Aorta (tissue), 5 donors: ENCODE data around the gene DGCR6L. TPM values are rescaled to one million over a fixed set of nuclear protein-coding genes. Genes with fewer than 3 reads are reported as not detected.
A peak's percentile ranks its signal among the peaks of the same experiment; 100 is the strongest.
"Not testable (repeated sequence)": the region's sequence is repeated elsewhere in the genome, so short reads cannot be mapped to it uniquely, and the experiment has no call there.

Source experiments
- ATAC-seq: fragments of 200-7000 bp; cut with Tn5 transposase; one replicate; pipeline ENCODE4 v1.9.1; 2022; ENCODE audit warnings: moderate library complexity; ENCODE audit not compliant: low FRiP score
- DNase-seq, 2 donors: peaks; one replicate each; pipeline ENCODE4 v3.0.0-alpha.2; 2020
- H3K27ac ChIP-seq, 2 donors: one replicate each; pipeline ENCODE4 v1.5.1; 2013; ENCODE audit warnings: low read length in 2 of 2, mild to moderate bottlenecking in 2 of 2, moderate library complexity in 2 of 2, control low read depth in 1 of 2, inconsistent platforms in 1 of 2, low read depth in 1 of 2
- H3K27me3 ChIP-seq, 2 donors: one replicate each; pipeline ENCODE4 v1.6.1; 2013; ENCODE audit warnings: control low read depth in 1 of 2, low read length in 1 of 2, mild to moderate bottlenecking in 1 of 2, moderate library complexity in 1 of 2; ENCODE audit not compliant: insufficient read depth in 2 of 2, control insufficient read depth in 1 of 2
- H3K36me3 ChIP-seq, 2 donors: one replicate each; pipeline ENCODE4 v1.6.1; 2013; ENCODE audit warnings: control low read depth in 1 of 2, low read length in 1 of 2, mild to moderate bottlenecking in 1 of 2; ENCODE audit not compliant: insufficient read depth in 2 of 2, control insufficient read depth in 1 of 2
- H3K4me1 ChIP-seq, 2 donors: one replicate each; pipeline ENCODE4 v1.6.1; 2013; ENCODE audit warnings: low read length in 2 of 2, control low read depth in 1 of 2, mild to moderate bottlenecking in 1 of 2, moderate library complexity in 1 of 2; ENCODE audit not compliant: insufficient read depth in 2 of 2, control insufficient read depth in 1 of 2
- H3K4me3 ChIP-seq, 2 donors: one replicate each; pipeline ENCODE4 v1.5.1; 2013; ENCODE audit warnings: low read length in 2 of 2, control low read depth in 1 of 2, mild to moderate bottlenecking in 1 of 2
- H3K9me3 ChIP-seq: one replicate; pipeline ENCODE4 v1.6.1; 2013; ENCODE audit warnings: mild to moderate bottlenecking, low read length; ENCODE audit not compliant: control insufficient read depth
- WGBS, 2 donors: extraction: QIAGEN DNeasy Blood & Tissue Kit; methylation state at CpG; one replicate each; pipeline ENCODE4 v1.1.7; 2013; 5-methylcytosine and 5-hydroxymethylcytosine counted together
- intact Hi-C, 2 donors: fragments of 100-400 bp; cut with DNase I; formaldehyde crosslinking; loops; one replicate each; pipeline versions ENCODE4 v1.14.2 to v1.15.0; 2022
- polyA plus RNA-seq, 2 donors: library from polyadenylated mRNA; stranded (reverse); fragments of 200-250 nt; gene quantifications; one replicate each; pipeline ENCODE4 v1.2.3, GENCODE V29; 2013
- total RNA-seq, 2 donors: library from RNA; stranded (reverse); fragmentation: NEBNext Ultra II Directional; extraction: Animal tissue kit (Norgen Biotek cat#: 25700); gene quantifications; one replicate each; pipeline ENCODE4 v1.2.1, GENCODE V29; 2021
- donor health status: healthy with polysubstance abuse.
- donor health status: Bipolar disorder and iron deficiency.
- donor health status: DM: no; HTN: no; CAD: no.
- donor health status: DM: no; HTN: no; CAD: no.
- donor health status: DM: yes; HTN: yes; CAD: no.

The DGCR6L gene
- total and polyA plus RNA-seq, 4 donors = 24.1 to 73.5 (median 51.1) TPM

DNA sequence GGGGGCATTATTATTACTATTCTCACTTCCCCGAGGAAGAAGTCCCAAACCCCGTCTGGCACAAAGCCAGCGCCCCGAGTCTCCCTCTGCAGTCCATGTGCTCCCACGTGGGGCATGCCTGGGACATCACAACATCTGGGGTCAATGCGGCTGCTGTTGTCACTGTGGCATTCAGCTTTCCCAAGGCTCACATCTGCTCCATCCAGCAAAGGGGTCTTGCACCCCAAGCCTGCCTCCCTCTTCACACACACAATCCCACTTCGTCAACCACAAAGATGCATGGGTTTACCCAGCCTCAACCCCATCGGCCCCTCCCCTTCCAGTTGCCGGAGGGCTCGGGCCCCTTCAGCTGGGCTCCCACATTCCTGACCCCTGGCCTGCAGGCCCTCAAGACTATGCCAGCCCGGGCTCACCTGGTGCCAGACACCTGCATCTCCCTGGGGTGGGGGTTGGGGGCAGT is 28.2 kb downstream of the DGCR6L start:
- Histone ChIP-seq H3K4me3 (no peak overlapping the region), H3K27ac (no peak overlapping the region)

DNA sequence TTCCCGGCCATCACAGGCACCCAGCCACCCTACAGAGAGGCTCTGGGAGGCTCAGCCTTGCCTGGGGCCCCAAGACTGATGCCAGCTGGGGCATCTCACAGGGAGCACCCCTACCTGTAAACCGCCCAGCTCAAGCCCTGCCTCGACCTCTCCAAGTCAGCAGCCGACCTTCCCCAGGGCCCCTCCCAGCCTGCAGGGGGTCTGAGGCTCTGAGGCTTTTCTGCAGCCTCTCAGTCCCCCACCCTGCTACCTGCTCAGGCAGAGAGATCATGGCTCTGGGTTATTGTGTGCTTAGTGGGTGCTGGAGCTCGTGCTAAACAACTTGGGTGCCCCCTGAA is 28.6 kb downstream of the DGCR6L start:
- no peak overlapping the region for H3K27ac ChIP-seq
- H3K36me3 ChIP-seq = no peaks in the 10 kb centered on the region
- no peak overlapping the region for H3K4me3 ChIP-seq
- H3K4me1 ChIP-seq = no peaks in the 10 kb centered on the region
- no peaks in the 10 kb centered on the region for H3K27me3 ChIP-seq
- no peaks in the 10 kb centered on the region for H3K9me3 ChIP-seq
- WGBS, 2 donors = 70 to 72% methylated on average over 5 of the region's 5 CpGs
- DNase-seq (no peak), ATAC-seq (no peak)
- intact Hi-C loops = no loop called here

More for the DNA sequence above, 28.2 kb downstream of the DGCR6L start:
- ATAC-seq (no peak), DNase-seq (no peak)
- WGBS, 2 donors = 48 to 52% methylated on average over 11 of the region's 11 CpGs
- no peaks in the 10 kb centered on the region for H3K36me3 ChIP-seq
- H3K27me3 ChIP-seq = no peaks in the 10 kb centered on the region
- intact Hi-C loops = no loop called here
- H3K9me3 ChIP-seq = no peaks in the 10 kb centered on the region
- H3K4me1 ChIP-seq = no peaks in the 10 kb centered on the region

DNA sequence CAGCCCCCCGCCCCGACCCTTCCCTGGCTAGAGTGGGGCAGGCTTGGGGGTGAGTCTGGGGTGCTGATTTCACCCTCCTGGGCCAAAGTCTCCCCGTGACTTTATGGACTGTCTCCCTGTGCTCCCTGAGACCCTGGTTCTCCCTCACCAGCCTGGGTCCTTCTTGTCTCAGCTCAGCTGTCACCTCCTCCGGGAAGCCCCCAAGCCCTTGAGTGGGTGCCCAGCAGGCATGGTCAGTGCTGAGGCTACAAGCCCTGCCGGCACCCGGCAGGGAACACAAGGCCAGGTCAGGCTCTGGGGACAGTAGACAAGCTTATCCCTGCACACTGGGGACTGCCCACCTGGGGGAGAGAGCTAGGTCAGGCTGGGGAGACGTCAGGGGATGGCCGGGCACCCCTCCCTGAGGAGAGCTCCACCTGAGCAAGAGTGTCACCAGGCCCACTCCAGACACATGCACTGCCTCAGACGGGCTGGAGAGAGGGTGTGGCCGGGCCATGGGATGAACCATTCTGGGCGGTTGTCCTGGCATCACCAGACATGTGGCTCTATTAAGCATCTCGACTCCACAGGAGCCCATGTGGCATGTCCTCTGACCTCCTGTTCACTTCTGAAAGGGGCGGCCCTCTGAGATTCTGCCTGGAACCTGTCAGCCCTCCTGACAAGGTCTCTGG is 29.1 kb downstream of the DGCR6L start:
- DNase-seq (no peak), ATAC-seq (no peak)
- WGBS, 2 donors = 84% methylated on average over 13 of the region's 13 CpGs
- intact Hi-C loops = no loop called here
- Histone ChIP-seq H3K4me3 (no peak overlapping the region), H3K27ac (no peak overlapping the region), H3K36me3 (no peaks in the 10 kb centered on the region), H3K27me3 (no peaks in the 10 kb centered on the region), H3K4me1 (no peaks in the 10 kb centered on the region), H3K9me3 (no peaks in the 10 kb centered on the region)

DNA sequence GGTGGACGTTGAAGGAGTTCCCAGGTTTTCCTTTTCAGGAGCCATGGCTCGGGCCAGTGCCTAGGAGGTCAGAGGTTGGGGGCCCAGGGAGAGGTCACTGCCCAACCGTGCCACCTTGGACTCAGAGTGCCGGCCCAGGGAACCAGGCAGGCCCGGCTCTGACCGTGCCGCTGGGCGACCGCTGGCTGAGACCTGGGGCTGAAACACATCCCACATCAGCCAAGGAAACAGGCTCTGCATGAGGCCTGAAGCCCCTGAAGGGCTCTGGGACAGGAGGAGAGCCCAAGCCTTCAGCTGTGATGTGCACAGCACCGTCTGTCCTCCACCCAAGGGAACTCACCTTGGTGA is 29.8 kb downstream of the DGCR6L start:
- no peak overlapping the region for H3K4me3 ChIP-seq
- ATAC-seq (no peak), DNase-seq (no peak)
- H3K27me3 ChIP-seq = no peaks in the 10 kb centered on the region
- no peaks in the 10 kb centered on the region for H3K9me3 ChIP-seq
- no peaks in the 10 kb centered on the region for H3K4me1 ChIP-seq
- intact Hi-C loops = no loop called here
- no peaks in the 10 kb centered on the region for H3K36me3 ChIP-seq
- WGBS, 2 donors = 79 to 84% methylated on average over 10 of the region's 10 CpGs
- H3K27ac ChIP-seq = no peak overlapping the region

DNA sequence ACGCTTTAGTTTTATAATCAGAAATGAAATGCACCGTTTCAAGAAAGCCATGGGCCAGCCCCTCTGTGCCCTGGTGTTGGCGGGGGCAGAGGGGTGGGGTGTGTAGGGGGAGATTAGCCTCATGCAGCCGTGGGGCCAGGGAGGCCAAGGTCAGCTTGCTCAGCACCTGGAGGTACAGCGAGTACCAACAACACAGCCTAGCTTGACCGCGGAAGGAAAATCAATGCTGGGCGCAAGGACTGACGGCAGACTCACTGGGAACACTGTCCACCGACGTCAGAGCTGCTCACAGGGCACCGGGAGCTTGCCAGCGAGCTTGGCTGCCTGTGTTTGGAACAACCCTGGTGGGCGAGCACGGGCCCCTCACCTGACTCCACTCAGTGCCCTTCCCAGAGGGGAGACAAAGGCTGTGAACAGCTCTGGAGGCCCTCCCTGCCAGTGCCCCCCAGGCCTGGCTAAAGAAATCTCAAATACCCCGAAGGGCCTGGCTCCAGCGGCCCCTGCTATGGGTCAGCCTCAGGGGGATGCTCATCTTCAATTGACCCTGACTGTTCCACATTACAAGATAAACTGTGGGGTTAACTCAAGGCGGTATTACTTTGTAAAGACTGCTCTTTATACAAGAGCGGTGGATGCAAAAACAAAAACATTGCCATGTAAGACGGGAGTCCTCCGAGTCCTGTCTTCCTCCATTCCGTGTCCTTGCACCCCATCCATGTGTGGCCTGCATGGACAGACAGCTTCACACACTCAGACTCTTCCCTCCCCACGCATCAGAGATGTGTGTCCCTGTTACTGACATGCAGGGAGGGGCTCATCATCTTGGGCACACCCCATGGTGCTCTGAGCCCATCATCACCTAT is 30.4 kb downstream of the DGCR6L start:
- H3K4me1 ChIP-seq, H3K36me3 ChIP-seq, H3K4me3 ChIP-seq, H3K9me3 ChIP-seq, ATAC-seq, H3K27ac ChIP-seq, H3K27me3 ChIP-seq, intact Hi-C loops, DNase-seq: not testable (repeated sequence)
- WGBS, 2 donors = 83 to 86% methylated on average over 19 to 22 of the region's 23 CpGs

DNA sequence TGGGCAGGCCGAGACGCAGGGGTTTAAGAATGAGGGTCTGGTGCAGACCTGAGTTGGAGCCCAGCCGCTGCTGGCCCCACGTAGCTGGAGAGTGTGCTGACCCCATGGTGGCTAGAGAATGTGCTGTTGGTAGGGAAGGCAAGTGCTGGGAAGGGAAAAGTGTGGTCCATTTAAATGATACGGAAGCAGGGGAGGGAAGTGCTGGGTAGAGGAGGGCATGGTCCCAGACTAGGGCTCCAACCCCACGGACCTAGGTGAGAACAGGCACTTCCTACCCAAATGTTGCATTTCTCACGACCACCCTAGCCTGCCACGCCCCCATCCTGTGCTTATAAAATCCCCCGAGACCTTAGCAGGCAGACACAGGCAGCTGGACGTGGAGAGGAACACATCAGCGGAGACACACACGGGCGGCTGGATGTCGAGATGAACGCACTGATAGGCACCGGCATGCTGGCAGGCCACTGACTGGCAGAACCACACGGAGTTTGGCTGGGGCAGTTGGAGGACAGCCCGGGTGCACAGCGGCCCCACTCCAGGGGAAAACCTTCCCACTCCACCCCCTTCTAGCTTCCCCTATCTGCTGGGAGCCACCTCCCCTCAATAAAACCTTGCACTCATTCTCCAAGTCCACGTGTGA is 33.0 kb downstream of the DGCR6L start:
- H3K9me3 ChIP-seq, intact Hi-C loops, DNase-seq, H3K4me3 ChIP-seq, H3K4me1 ChIP-seq, ATAC-seq, H3K27me3 ChIP-seq, H3K36me3 ChIP-seq, H3K27ac ChIP-seq: not testable (repeated sequence)
- 49 to 58% methylated on average over 13 to 19 of the region's 20 CpGs for WGBS, 2 donors

DNA sequence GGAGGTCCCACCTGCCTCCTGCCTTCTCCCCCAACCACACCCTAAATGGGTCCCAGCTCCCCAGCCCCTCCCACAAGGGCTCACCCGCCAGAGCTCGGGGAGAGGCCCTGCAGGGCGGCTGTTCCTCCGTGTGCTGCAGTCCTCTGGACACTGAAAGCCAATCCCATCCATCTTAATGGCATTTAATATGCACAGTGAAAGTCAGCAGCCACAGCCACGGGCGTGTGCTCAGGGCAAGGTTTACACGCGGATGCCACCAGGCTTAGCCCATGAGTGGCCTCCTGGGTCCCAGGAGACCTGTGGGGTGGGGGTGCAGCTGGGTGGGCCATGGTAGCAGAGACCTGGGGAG is 33.6 kb downstream of the DGCR6L start:
- WGBS, 2 donors = 17 to 19% methylated on average over 8 of the region's 8 CpGs
- H3K27me3 ChIP-seq, intact Hi-C loops, H3K4me3 ChIP-seq, H3K9me3 ChIP-seq, H3K27ac ChIP-seq, DNase-seq, H3K36me3 ChIP-seq, ATAC-seq, H3K4me1 ChIP-seq: not testable (repeated sequence)

DNA sequence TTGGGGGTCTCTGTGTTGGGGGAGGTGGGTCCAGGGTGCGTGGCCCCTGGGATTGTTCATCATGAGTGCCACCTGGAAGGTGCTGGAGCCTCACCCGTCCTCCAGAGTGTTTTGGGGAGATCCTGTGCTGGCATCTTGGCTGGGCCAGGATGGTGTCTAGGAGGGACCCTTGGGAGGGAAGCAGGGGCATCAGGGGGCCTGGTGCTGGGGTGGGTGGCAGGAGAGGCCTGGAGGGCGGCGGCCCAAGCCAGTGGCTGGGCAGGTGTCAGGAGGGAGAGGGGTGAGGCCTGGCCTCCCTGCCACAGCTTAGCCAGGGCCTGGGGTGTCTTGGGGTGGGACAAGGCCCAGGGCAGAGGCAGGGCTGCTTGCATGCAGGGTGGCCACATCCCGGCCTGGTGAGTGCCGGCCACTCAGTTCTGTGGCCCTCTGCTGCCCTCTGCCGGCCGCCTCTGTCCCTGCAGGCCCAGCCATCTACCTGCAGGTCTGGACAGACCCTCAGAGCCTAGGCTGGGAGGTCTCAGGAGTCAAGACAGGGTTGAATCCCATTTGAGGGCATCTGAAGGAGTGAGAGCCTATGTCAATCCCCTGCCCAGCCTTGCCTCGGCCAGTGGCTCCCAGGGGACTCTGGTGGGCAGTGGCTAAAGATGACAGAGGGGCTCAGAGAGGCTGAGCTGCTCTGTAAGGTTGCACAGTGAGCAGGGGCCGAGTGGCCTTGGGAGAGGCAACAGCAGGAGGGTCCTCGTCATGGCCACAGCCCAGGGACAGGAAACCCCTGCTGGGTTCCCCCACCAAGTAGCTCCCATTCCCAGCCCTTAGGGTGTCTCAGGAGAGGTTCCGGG is 34.2 kb downstream of the DGCR6L start:
- not testable (repeated sequence) for H3K4me3 ChIP-seq, H3K9me3 ChIP-seq, H3K4me1 ChIP-seq, H3K36me3 ChIP-seq, H3K27me3 ChIP-seq, H3K27ac ChIP-seq
- intact Hi-C loops = loop anchor here (1.0 kb wide), 1 partner anchor 128 kb away; no protein-coding TSS in a partner anchor
- ATAC-seq (peak; percentile 86), DNase-seq (peak; percentile 80 to 95)
- 27 to 37% methylated on average over 5 to 12 of the region's 12 CpGs for WGBS, 2 donors
